A673 (cell line): ENCODE data around the gene MS4A18. TPM values are rescaled to one million over a fixed set of nuclear protein-coding genes. Genes with fewer than 3 reads are reported as not detected.

Experiments used
- BruUV-seq: library from RNA; stranded (reverse); fragments of 400-500 nt; replicated peaks from 2 replicates; lab custom pipeline; 2021; lab: Mats Ljungman, UMichigan
- CTCF ChIA-PET: fragments of 300-600 bp; sonication (Branson Sonifier 250); formaldehyde crosslinking; loops from one replicate; lab custom pipeline; 2022; ENCODE audit warnings: antibody characterized with exemption; lab: Charles Lee
- POLR2A ChIA-PET: fragments of 300-600 bp; sonication (Branson Sonifier 250); formaldehyde crosslinking; loops from one replicate; lab custom pipeline; 2022; ENCODE audit warnings: antibody characterized with exemption; ENCODE audit not compliant: low non-redundant PET; lab: Charles Lee
- DNase-seq: peaks from one replicate; pipeline ENCODE4 v3.0.0-alpha.2; 2015; ENCODE audit warnings: low spot score
- H3K27ac ChIP-seq: fragments of 200-600 bp; sonication (generic); 2 replicates; pipeline ENCODE4 v1.5.1; 2016; ENCODE audit warnings: mixed run types, low read depth, mild to moderate bottlenecking, mixed read lengths, antibody characterized with exemption, low read length; ENCODE audit not compliant: poor library complexity, severe bottlenecking
- H3K27me3 ChIP-seq: fragments of 200-600 bp; sonication (generic); replicated peaks from 2 replicates; pipeline ENCODE4 v1.6.1; 2017; ENCODE audit warnings: mixed run types, low read depth, mild to moderate bottlenecking, mixed read lengths, antibody characterized with exemption, low read length; ENCODE audit not compliant: insufficient read depth, poor library complexity
- H3K36me3 ChIP-seq: fragments of 200-600 bp; sonication (generic); 2 replicates; pipeline ENCODE4 v1.6.1; 2016; ENCODE audit warnings: mixed run types, mild to moderate bottlenecking, mixed read lengths, antibody characterized with exemption, low read length; ENCODE audit not compliant: insufficient read depth, poor library complexity, severe bottlenecking
- H3K4me1 ChIP-seq: fragments of 200-600 bp; sonication (generic); 2 replicates; pipeline ENCODE4 v1.6.1; 2017; ENCODE audit warnings: mixed run types, mild to moderate bottlenecking, mixed read lengths, antibody characterized with exemption, low read length; ENCODE audit not compliant: insufficient read depth, poor library complexity, severe bottlenecking
- H3K4me3 ChIP-seq: fragments of 200-600 bp; sonication (generic); 2 replicates; pipeline ENCODE4 v1.5.1; 2016; ENCODE audit warnings: low read depth, mixed run types, mild to moderate bottlenecking, mixed read lengths, low read length; ENCODE audit not compliant: poor library complexity, severe bottlenecking
- H3K9me3 ChIP-seq: fragments of 200-600 bp; sonication (generic); 2 replicates; pipeline ENCODE4 v1.6.1; 2016; ENCODE audit warnings: mixed run types, low read depth, mild to moderate bottlenecking, mixed read lengths, antibody characterized with exemption, low read length; ENCODE audit not compliant: poor library complexity, severe bottlenecking
- CTCF ChIP-seq: fragments of 300-800, 200-600 bp; sonication (generic); conservative IDR thresholded peaks from 2 replicates; pipeline ENCODE4 v1.5.1; 2017; ENCODE audit warnings: low read depth, mild to moderate bottlenecking, antibody characterized with exemption, low read length, moderate library complexity, mixed read lengths
- EZH2 ChIP-seq: fragments of 200-600 bp; sonication (generic); IDR thresholded peaks from 2 replicates; pipeline ENCODE4 v1.6.1; 2017; ENCODE audit warnings: borderline replicate concordance, low read depth, mild to moderate bottlenecking, mixed read lengths, antibody characterized with exemption, low read length; ENCODE audit not compliant: poor library complexity, severe bottlenecking
- intact Hi-C: fragments of 100-400 bp; cut with micrococcal nuclease; formaldehyde crosslinking; loops from one replicate; pipeline ENCODE4 v1.10.0; 2022; ENCODE audit not compliant: unreplicated experiment
- total RNA-seq: library from RNA; stranded (reverse); gene quantifications from 2 replicates; pipeline ENCODE4 v1.2.3, GENCODE V29; 2021

The MS4A18 gene
- total RNA-seq, 1 experiment from 2014 or later: not detected

DNA sequence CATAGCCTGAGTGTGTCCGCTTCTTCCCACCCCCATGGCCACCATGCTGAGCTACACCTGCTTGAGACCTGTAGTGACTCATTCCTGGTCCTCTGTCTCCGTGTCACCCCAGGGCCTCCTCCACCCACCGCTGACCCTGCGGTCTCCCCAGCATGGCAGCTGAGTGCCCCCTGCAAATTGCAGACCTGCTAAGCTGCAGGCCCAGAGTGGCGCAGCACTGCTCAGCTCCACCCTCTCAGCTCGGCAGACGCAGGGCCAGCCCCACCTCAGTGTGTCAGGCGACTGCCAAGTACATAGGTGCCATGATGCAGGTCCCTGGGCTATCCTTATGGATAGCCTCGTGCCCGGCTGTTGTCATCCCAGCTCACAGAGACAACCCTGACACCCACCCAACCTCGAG is 45.3 kb downstream of the MS4A18 start:
- TF ChIP-seq CTCF: no peak
- no peak for TF ChIP-seq EZH2
- ChIA-PET CTCF (no interaction called here), POLR2A (no interaction called here)
- DNase-seq: no peak
- Histone ChIP-seq H3K4me3 (no peak overlapping the region), H3K27ac (no peak overlapping the region), H3K9me3 (no peaks in the 10 kb centered on the region), H3K27me3 (no peaks in the 10 kb centered on the region), H3K36me3 (no peaks in the 10 kb centered on the region), H3K4me1 (no peaks in the 10 kb centered on the region)
- no TSS peak for BruUV-seq
- intact Hi-C loops: loop anchor here (10.0 kb wide), 1 partner anchor 505 kb away; no protein-coding TSS in a partner anchor

DNA sequence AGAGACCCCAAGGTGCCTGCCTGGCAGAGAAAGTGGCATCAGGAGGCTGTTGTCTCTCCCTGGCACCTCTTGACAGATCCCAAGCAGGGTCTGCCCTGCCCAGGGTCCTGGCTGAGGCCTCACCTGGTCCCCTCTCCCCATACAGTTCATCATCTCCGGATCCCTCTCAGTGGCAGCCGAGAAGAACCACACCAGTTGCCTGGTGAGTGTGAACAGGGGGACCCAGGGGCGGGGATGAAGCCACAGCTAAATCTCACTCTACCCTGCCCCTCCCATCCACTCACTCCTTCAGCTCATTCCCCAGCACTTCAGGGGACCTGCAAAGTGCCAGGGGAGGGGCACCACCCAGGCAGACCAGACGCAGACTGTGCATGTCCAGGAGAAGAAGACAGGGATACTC is 46.6 kb downstream of the MS4A18 start:
- Histone ChIP-seq H3K4me1 (peaks cover 7% of the 10 kb centered on the region), H3K4me3 (no peak overlapping the region), H3K36me3 (no peaks in the 10 kb centered on the region), H3K27ac (no peak overlapping the region), H3K27me3 (no peaks in the 10 kb centered on the region), H3K9me3 (no peaks in the 10 kb centered on the region)
- no TSS peak for BruUV-seq
- intact Hi-C loops: loop anchor here (10.0 kb wide), 1 partner anchor 506 kb away; no protein-coding TSS in a partner anchor
- ChIA-PET POLR2A (no interaction called here), CTCF (no interaction called here)
- no peak for DNase-seq
- TF ChIP-seq CTCF (no peak), EZH2 (no peak)

GRCh38 chr11:60771879-60772525 is 47.5 kb downstream of the MS4A18 start:
- DNase-seq: no peak
- CTCF ChIA-PET: no interaction called here
- TF ChIP-seq EZH2 (no peak), CTCF (no peak)
- Histone ChIP-seq H3K4me3 (no peak overlapping the region), H3K27ac (no peak overlapping the region), H3K9me3 (no peaks in the 10 kb centered on the region), H3K36me3 (no peaks in the 10 kb centered on the region), H3K27me3 (no peaks in the 10 kb centered on the region), H3K4me1 (peaks cover 7% of the 10 kb centered on the region)
- POLR2A ChIA-PET: no interaction called here
- intact Hi-C loops: loop anchor here (10.0 kb wide), 1 partner anchor 507 kb away; no protein-coding TSS in a partner anchor
- no TSS peak for BruUV-seq
